H9 (cell line): ENCODE measurements around the gene XIRP1. TPM values are rescaled to one million over a fixed set of nuclear protein-coding genes. Genes with fewer than 3 reads are reported as not detected.

Experiments used
- DNase-seq: peaks from one replicate; pipeline ENCODE4 v3.0.0-alpha.2; 2017
- H2AFZ ChIP-seq: one replicate; pipeline ENCODE4 v1.6.1; 2013; ENCODE audit warnings: mild to moderate bottlenecking, low read length, control low read depth, moderate library complexity
- H2AK5ac ChIP-seq: 2 replicates; pipeline ENCODE4 v1.6.1; 2013; ENCODE audit warnings: low read length, control low read depth, mixed read lengths; ENCODE audit not compliant: insufficient read length
- H2BK120ac ChIP-seq: one replicate; pipeline ENCODE4 v1.6.1; 2013; ENCODE audit warnings: low read depth, mild to moderate bottlenecking, low read length, control low read depth, inconsistent platforms; ENCODE audit not compliant: poor library complexity, severe bottlenecking
- H2BK12ac ChIP-seq: 2 replicates; pipeline ENCODE4 v1.6.1; 2013; ENCODE audit warnings: low read length, control low read depth, mixed read lengths, low read depth; ENCODE audit not compliant: insufficient read length
- H2BK15ac ChIP-seq: 2 replicates; pipeline ENCODE4 v1.6.1; 2013; ENCODE audit warnings: low read depth, low read length, control low read depth
- H2BK20ac ChIP-seq: one replicate; pipeline ENCODE4 v1.6.1; 2013; ENCODE audit warnings: low read depth, mild to moderate bottlenecking, low read length, control low read depth, inconsistent platforms; ENCODE audit not compliant: poor library complexity, severe bottlenecking
- H2BK5ac ChIP-seq: 2 replicates; pipeline ENCODE4 v1.6.1; 2013; ENCODE audit warnings: low read length, control low read depth, mixed read lengths; ENCODE audit not compliant: insufficient read length
- H3K14ac ChIP-seq: 2 replicates; pipeline ENCODE4 v1.6.1; 2013; ENCODE audit warnings: low read length, control low read depth; ENCODE audit not compliant: insufficient read depth
- H3K18ac ChIP-seq: 2 replicates; pipeline ENCODE4 v1.6.1; 2013; ENCODE audit warnings: low read depth, mild to moderate bottlenecking, mixed read lengths, low read length, control low read depth; ENCODE audit not compliant: insufficient read length
- H3K23ac ChIP-seq: 2 replicates; pipeline ENCODE4 v1.6.1; 2013; ENCODE audit warnings: low read length, control low read depth, mixed read lengths, low read depth; ENCODE audit not compliant: insufficient read length
- H3K23me2 ChIP-seq: 2 replicates; pipeline ENCODE4 v1.6.1; 2013; ENCODE audit warnings: low read depth, mild to moderate bottlenecking, mixed read lengths, low read length, control low read depth; ENCODE audit not compliant: insufficient read length, poor library complexity, severe bottlenecking
- H3K27ac ChIP-seq: 2 replicates; pipeline ENCODE4 v1.5.1; 2013; ENCODE audit warnings: low read length, control low read depth, mixed read lengths, low read depth; ENCODE audit not compliant: insufficient read length
- H3K27me3 ChIP-seq: 2 replicates; pipeline ENCODE4 v1.6.1; 2013; ENCODE audit warnings: low read length, control low read depth, inconsistent platforms; ENCODE audit not compliant: insufficient read depth
- H3K4ac ChIP-seq: 2 replicates; pipeline ENCODE4 v1.6.1; 2013; ENCODE audit warnings: low read depth, mild to moderate bottlenecking, control low read depth, inconsistent platforms, low read length, moderate library complexity
- H3K4me1 ChIP-seq: 2 replicates; pipeline ENCODE4 v1.6.1; 2013; ENCODE audit warnings: low read length, control low read depth, inconsistent platforms; ENCODE audit not compliant: insufficient read depth
- H3K4me2 ChIP-seq: 2 replicates; pipeline ENCODE4 v1.6.1; 2013; ENCODE audit warnings: low read length, control low read depth, mixed read lengths; ENCODE audit not compliant: insufficient read length, insufficient read depth
- H3K56ac ChIP-seq: 2 replicates; pipeline ENCODE4 v1.6.1; 2013; ENCODE audit warnings: low read depth, mild to moderate bottlenecking, mixed read lengths, low read length, control low read depth; ENCODE audit not compliant: insufficient read length
- H3K79me1 ChIP-seq: 2 replicates; pipeline ENCODE4 v1.6.1; 2013; ENCODE audit warnings: low read depth, mild to moderate bottlenecking, moderate library complexity, low read length, control low read depth, inconsistent platforms; ENCODE audit not compliant: insufficient read depth, poor library complexity, severe bottlenecking
- H3K79me2 ChIP-seq: 2 replicates; pipeline ENCODE4 v1.6.1; 2013; ENCODE audit warnings: low read length, control low read depth, inconsistent platforms; ENCODE audit not compliant: insufficient read depth
- H3K9ac ChIP-seq: 2 replicates; pipeline ENCODE4 v1.6.1; 2013; ENCODE audit warnings: low read length, control low read depth, mixed read lengths; ENCODE audit not compliant: insufficient read length; ENCODE audit errors: extremely low read depth
- H3K9me3 ChIP-seq: one replicate; pipeline ENCODE4 v1.6.1; 2013; ENCODE audit warnings: low read depth, low read length, inconsistent platforms; ENCODE audit not compliant: control insufficient read depth
- H3T11ph ChIP-seq: one replicate; pipeline ENCODE4 v1.6.1; 2013; ENCODE audit warnings: mild to moderate bottlenecking, low read length, control low read depth, inconsistent platforms
- H4K20me1 ChIP-seq: one replicate; pipeline ENCODE4 v1.6.1; 2013; ENCODE audit not compliant: control insufficient read depth, insufficient read length, insufficient read depth
- H4K5ac ChIP-seq: 2 replicates; pipeline ENCODE4 v1.6.1; 2013; ENCODE audit warnings: low read depth, mild to moderate bottlenecking, mixed read lengths, low read length, control low read depth; ENCODE audit not compliant: insufficient read length
- H4K8ac ChIP-seq: replicated peaks from 2 replicates; pipeline ENCODE4 v1.6.1; 2013; ENCODE audit warnings: low read length, control low read depth, mixed read lengths, low read depth; ENCODE audit not compliant: insufficient read length
- H4K91ac ChIP-seq: 2 replicates; pipeline ENCODE4 v1.6.1; 2013; ENCODE audit warnings: low read depth, mild to moderate bottlenecking, moderate library complexity, mixed read lengths, low read length, control low read depth; ENCODE audit not compliant: insufficient read length
- H3K27ac Mint-ChIP-seq, 3 experiments: 2 replicates in 2 of 3; 3 replicates in 1 of 3; pipeline ENCODE4 v1.8.0; 2020 to 2021; ENCODE audit warnings: mixed read lengths in 3 of 3, mild to moderate bottlenecking in 1 of 3, moderate library complexity in 1 of 3
- H3K27me3 Mint-ChIP-seq: 2 replicates; pipeline ENCODE4 v1.8.0; 2021; ENCODE audit warnings: low read depth, mild to moderate bottlenecking, moderate library complexity, mixed read lengths
- H3K36me3 Mint-ChIP-seq, 3 experiments: 2 replicates in 2 of 3; 3 replicates in 1 of 3; pipeline ENCODE4 v1.8.0; 2020 to 2021; ENCODE audit warnings: low read depth in 3 of 3, mixed read lengths in 3 of 3; ENCODE audit not compliant: insufficient read depth in 1 of 3
- H3K4me1 Mint-ChIP-seq, 2 experiments: 2 replicates each; pipeline ENCODE4 v1.8.0; 2020; ENCODE audit warnings: mixed read lengths in 2 of 2
- H3K4me3 Mint-ChIP-seq, 2 experiments: 2 replicates in 1 of 2; 3 replicates in 1 of 2; pipeline ENCODE4 v1.8.0; 2020 to 2021; ENCODE audit warnings: mild to moderate bottlenecking in 2 of 2, mixed read lengths in 2 of 2, moderate library complexity in 1 of 2
- H3K9me3 Mint-ChIP-seq, 2 experiments: 2 replicates in 1 of 2; 3 replicates in 1 of 2; pipeline ENCODE4 v1.8.0; 2020; ENCODE audit warnings: mild to moderate bottlenecking in 2 of 2, mixed read lengths in 2 of 2, moderate library complexity in 1 of 2
- WGBS: extraction: QIAGEN DNeasy Blood & Tissue Kit; methylation state at CpG from one replicate; pipeline ENCODE4 v1.1.7; 2013; ENCODE audit warnings: missing lambda C conversion rate, low lambda C conversion rate, mixed read lengths; ENCODE audit not compliant: insufficient read length; ENCODE audit errors: extremely low coverage; 5-methylcytosine and 5-hydroxymethylcytosine counted together
- total RNA-seq: library from RNA; stranded (reverse); gene quantifications from 2 replicates; pipeline ENCODE4 v1.2.1, GENCODE V29; 2021
- TF ChIP-seq, protein P1 (sequence below): fragments of 200-600 bp; sonication (generic); conservative IDR thresholded peaks from 3 replicates; pipeline ENCODE4 v1.8.0; 2021; ENCODE audit warnings: antibody characterized with exemption, mild to moderate bottlenecking

XIRP1 gene
- total RNA-seq, 1 experiment from 2014 or later: not detected

- Histone ChIP-seq H3K4ac (no peak overlapping the region), H4K20me1 (no peaks in the 10 kb centered on the region), H3K9me3 (no peaks in the 10 kb centered on the region), H2BK5ac (no peak overlapping the region), H3K9ac (no peak overlapping the region), H4K8ac (no peak overlapping the region), H2BK120ac (no peak overlapping the region), H2AK5ac (no peak overlapping the region), H3K14ac (no peak overlapping the region), H2BK20ac (no peak overlapping the region), H3K4me2 (no peak overlapping the region), H3K23me2 (no peaks in the 10 kb centered on the region), H4K91ac (no peak overlapping the region), H2BK15ac (no peak overlapping the region), H3K4me1 (no peaks in the 10 kb centered on the region), H2BK12ac (no peak overlapping the region), H4K5ac (no peak overlapping the region), H3K79me2 (no peaks in the 10 kb centered on the region), H3K27me3 (no peaks in the 10 kb centered on the region), H3T11ph (no peak overlapping the region), H3K27ac (no peak overlapping the region), H3K18ac (no peak overlapping the region), H2AFZ (no peak overlapping the region), H3K56ac (no peak overlapping the region), H3K23ac (no peak overlapping the region), H3K79me1 (no peaks in the 10 kb centered on the region)
- Mint-ChIP-seq H3K4me3 (no peak overlapping the region), H3K4me1 (no peaks in the 10 kb centered on the region), H3K27ac (no peak overlapping the region), H3K27me3 (peaks cover 7% of the 10 kb centered on the region; the same call in 1 of the 2 replicates), H3K9me3 (peaks cover 4 to 8% of the 10 kb centered on the region in 2 experiments; a peak in 2 of 5 replicates), H3K36me3 (no peaks in the 10 kb centered on the region; a peak in 1 of 7 replicates)
- WGBS: no CpG with 5 or more reads among the region's 2 CpGs
- TF ChIP-seq, protein P1, sequence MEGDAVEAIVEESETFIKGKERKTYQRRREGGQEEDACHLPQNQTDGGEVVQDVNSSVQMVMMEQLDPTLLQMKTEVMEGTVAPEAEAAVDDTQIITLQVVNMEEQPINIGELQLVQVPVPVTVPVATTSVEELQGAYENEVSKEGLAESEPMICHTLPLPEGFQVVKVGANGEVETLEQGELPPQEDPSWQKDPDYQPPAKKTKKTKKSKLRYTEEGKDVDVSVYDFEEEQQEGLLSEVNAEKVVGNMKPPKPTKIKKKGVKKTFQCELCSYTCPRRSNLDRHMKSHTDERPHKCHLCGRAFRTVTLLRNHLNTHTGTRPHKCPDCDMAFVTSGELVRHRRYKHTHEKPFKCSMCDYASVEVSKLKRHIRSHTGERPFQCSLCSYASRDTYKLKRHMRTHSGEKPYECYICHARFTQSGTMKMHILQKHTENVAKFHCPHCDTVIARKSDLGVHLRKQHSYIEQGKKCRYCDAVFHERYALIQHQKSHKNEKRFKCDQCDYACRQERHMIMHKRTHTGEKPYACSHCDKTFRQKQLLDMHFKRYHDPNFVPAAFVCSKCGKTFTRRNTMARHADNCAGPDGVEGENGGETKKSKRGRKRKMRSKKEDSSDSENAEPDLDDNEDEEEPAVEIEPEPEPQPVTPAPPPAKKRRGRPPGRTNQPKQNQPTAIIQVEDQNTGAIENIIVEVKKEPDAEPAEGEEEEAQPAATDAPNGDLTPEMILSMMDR: no peak
- no peak for DNase-seq
Observed at GRCh38 chr3:39224288-39224687, 31.9 kb upstream of the XIRP1 start.
